SKM-1 treated with dmso at 0.1 percent for 144 hours (cell line): ENCODE results near the gene ZNF544.
"Not testable (repeated sequence)": the region's sequence is repeated elsewhere in the genome, so short reads cannot be mapped to it uniquely, and the experiment has no call there.

Experiments
- DNase-seq: peaks from one replicate; lab custom pipeline; 2025; ENCODE audit not compliant: unreplicated experiment; lab: John Stamatoyannopoulos, UW

ZNF544 gene

DNA sequence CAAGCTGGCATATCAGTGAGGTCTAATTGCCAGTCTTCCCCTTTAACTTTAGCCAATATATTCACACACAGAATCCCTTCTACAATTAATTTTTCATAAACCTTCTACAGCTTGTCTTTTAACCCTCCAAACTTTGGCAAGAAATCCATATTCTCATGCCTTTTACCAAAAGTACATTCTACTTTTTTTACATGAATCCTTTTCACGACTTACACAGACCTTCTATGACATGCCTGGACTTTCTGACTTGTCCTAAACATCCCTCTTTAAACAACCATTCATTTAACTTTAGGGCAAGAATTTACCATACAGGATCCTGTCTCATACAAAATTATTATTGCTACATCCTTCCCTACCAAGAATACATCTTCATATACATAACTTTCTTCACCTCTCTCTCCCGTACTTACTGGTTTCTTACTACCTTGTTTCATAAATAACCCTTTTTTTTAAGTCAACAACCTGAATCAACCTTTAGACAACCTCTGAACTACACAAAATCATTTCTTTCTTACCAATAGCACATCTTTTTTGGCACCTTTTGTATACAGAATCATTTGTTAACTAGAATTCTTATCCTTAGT is 23.5 kb downstream of the ZNF544 start:
- DNase-seq = no peak

DNA sequence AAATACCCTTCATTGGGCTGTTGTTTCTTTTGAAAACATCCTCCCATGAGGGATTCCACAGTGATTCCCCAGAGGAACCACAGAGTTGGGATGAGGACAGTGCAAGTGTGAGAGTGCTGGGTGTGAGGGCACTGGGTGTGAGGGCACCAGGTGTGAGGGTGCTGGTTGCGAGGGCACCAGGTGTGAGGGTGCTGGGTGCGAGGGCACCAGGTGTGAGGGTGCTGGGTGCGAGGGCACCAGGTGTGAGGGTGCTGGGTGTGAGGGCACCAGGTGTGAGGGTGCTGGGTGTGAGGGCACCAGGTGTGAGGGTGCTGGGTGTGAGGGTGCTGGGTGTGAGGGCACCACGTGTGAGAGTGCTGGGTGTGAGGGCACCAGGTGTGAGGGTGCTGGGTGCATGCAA is 29.5 kb downstream of the ZNF544 start:
- DNase-seq = not testable (repeated sequence)

DNA sequence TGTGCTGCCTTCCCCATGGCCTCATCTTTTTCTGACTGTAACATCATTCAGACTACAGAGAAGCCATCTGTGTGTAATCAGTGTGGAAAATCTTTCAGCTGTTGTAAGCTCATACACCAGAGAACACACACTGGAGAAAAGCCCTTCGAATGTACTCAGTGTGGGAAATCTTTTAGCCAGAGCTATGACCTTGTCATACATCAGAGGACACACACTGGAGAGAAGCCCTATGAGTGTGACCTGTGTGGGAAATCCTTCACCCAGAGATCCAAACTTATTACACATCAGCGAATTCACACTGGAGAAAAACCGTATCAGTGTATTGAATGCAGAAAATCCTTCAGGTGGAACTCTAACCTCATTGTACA is 32.9 kb downstream of the ZNF544 start:
- DNase-seq = no peak

GRCh38 chr19:58261968-58262921 is 33.5 kb downstream of the ZNF544 start:
- DNase-seq = no peak

GRCh38 chr19:58262922-58263296 is 34.2 kb downstream of the ZNF544 start:
- no peak for DNase-seq

- no peak for DNase-seq
Observed at GRCh38 chr19:58265100-58265499, 36.4 kb downstream of the ZNF544 start.

DNA sequence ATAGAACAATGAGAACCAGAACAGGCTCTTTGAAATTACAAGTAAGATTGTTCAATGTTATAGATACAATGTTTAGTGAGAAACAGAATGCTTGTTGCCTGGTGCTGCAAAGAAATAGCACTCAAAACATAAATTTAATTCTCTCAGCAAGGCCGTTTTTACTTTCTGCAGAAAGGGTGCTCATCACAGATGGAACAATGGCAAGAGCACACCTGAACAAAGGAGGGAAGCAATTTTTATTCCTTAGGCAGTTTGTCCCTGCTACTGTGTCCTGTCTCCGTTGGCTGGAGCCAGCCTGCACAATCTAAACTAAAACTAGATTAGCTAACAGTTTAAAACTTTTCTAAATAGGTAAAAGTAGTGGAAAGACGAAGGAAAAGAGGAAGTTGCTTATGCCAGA is 39.6 kb downstream of the ZNF544 start:
- no peak for DNase-seq

- DNase-seq = no peak
Observed at GRCh38 chr19:58274771-58275201, 46.1 kb downstream of the ZNF544 start.

DNA sequence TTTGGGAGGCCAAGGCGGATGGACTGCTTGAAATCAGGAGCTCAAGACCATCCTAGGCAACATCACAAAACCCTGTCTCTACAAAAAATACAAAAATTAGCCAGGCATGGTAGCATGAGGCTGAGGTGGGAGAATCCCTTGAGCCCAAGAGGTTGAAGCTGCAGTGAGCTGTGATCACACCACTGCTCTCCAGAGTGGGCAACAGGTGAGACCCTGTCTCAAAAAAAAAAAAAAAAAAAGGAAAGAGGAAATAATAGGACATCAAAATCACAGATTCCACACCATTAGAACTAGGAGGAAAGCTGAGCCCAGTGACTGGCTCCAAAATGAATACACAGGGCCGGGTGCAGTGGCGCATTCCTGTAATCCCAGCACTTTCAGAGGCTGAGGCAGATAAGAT is 46.9 kb downstream of the ZNF544 start:
- DNase-seq = no peak

DNA sequence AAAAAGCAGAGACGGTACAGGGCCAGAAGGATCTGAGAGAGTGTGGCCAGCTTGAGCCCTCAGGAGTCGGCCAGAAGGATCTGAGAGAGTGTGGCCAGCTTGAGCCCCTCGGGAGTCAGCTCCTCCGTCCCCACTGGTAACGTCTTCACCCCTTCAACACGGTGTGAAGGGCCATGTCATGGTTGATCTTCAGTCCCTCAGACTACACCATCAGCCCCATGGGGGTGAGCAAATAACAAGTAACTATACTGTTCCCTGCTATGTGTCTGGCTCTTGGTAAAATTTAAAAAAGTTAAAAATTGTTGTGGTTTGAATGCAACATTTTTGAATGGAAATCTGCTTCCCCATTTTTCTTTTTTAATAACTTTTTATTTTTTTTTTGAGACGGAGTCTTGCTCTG is 48.5 kb downstream of the ZNF544 start:
- DNase-seq = no peak

GRCh38 chr19:58277748-58278540 is 49.2 kb downstream of the ZNF544 start:
- no peak for DNase-seq

GRCh38 chr19:58278541-58279041 is 49.9 kb downstream of the ZNF544 start, which contains the start of gene ZNF8:
TSS of gene ZNF8 (plus strand) at chr19:58278955. CDS start at chr19:58279082, 127 bp downstream.
- peak; percentile 80 for DNase-seq

DNA sequence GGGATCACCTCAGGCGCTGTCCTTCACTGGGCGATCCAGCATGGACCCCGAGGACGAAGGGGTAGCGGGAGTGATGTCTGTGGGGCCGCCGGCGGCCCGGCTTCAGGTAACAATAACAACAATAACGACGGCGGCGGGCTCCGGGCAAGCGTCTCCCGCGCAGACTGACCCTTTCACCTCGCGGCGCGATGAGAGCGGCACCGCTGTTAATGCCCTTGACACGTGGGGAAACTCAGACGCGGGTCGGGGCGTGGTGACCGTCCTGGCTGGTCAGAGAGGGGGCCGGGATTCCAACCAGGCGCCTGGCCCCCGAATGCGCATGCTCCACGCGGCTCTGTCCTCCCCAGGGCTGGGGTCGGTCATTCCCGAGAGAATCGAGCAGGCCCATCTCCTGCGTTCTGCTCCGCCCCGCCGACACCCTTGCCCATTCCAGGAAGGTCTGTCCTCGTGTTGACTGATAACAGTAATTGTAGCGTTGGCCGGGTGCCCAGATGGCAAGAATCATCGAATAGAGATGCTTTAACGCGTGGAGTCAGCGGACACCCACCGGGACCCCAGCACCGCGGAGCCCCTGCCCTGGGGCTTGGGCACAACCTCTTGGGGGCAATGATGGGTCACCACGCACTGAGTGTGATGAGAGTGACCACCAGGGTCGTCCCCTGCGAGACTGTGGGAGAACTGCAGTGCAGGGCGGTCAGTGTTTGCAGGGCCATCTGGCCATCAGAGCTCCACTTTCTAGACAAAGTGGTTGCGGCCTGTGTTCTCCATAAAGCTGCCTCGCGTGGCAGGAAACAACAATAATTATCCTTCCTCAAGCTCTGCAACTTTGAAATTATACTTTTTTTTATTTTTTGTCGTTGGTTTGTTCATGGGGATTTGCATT is 50.6 kb downstream of the ZNF544 start:
- DNase-seq = no peak

GRCh38 chr19:58279925-58280316 is 51.2 kb downstream of the ZNF544 start:
- DNase-seq = no peak

DNA sequence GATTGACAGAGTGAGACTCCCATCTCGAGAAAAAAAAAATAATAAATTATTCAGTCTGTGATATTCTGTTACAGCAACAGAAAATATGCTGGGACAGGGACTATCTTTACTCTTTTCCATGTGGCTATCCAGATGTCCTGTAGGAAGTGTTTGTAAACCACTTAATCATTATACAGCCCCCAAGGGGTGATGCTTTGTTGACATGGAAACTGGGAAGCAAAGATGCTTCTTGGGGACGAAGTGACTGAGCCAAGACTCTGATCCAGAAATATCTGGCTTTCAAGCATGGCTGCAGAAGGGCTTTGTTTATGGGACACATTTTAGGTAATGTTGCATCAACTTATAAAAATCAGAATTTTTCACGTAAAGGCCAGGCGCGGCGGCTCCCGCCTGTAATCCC is 55.5 kb downstream of the ZNF544 start:
- DNase-seq = no peak

DNA sequence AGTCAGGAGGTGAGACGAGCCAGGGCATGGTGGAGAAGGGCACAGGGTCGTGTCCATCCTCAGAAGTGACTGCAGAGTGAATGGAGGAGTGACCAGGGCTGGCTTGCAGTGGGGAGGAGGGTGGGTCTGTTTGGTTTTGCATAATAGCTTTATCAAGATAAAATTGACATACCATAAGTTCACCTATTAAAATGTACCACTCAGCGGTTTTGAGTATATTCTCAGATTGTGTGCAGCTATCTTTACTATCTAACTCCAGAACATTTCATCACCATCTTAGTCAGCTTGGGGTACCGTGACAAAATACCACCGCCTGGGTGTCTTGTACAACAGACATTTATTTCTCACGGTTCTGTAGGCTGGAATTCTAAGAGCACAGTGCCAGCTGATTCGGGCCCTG is 63.2 kb downstream of the ZNF544 start:
- no peak for DNase-seq

DNA sequence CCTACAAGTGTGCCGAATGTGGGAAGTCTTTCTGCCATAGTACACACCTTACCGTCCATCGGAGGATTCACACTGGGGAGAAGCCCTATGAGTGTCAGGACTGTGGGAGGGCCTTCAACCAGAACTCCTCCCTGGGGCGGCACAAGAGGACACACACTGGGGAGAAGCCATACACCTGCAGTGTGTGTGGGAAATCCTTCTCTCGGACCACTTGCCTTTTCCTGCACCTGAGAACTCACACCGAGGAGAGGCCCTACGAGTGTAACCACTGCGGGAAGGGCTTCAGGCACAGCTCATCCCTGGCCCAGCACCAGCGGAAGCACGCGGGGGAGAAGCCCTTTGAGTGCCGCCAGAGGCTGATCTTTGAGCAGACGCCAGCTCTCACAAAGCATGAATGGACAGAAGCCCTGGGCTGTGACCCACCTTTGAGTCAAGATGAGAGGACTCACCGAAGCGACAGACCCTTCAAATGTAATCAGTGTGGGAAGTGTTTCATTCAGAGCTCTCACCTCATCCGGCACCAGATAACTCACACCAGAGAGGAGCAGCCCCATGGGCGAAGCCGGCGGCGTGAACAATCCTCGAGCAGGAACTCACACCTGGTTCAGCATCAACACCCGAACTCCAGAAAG is 66.1 kb downstream of the ZNF544 start:
- no peak for DNase-seq

GRCh38 chr19:58296104-58296503 is 67.4 kb downstream of the ZNF544 start:
- DNase-seq = no peak

- DNase-seq = no peak
Observed at GRCh38 chr19:58300620-58301019, 71.9 kb downstream of the ZNF544 start.

GRCh38 chr19:58304255-58304654 is 75.5 kb downstream of the ZNF544 start:
- no peak for DNase-seq
